GOT3 (cell line): Measurements from ENCODE around the gene HMCN2.

Source experiments
- DNase-seq: peaks from one replicate; lab custom pipeline; 2025; ENCODE audit warnings: mixed read lengths; lab: John Stamatoyannopoulos, UW

Gene HMCN2

GRCh38 chr9:130451509-130452388 is 186.2 kb downstream of the HMCN2 start:
- no peak for DNase-seq

GRCh38 chr9:130452835-130453234 is 187.3 kb downstream of the HMCN2 start:
- DNase-seq, result no peak

- DNase-seq, result no peak
Measured at GRCh38 chr9:130453487-130453886, 187.9 kb downstream of the HMCN2 start.

GRCh38 chr9:130454096-130454811 is 188.7 kb downstream of the HMCN2 start:
- no peak for DNase-seq

GRCh38 chr9:130454812-130455325 is 189.3 kb downstream of the HMCN2 start:
- DNase-seq, result no peak

- no peak for DNase-seq
Measured at GRCh38 chr9:130458027-130458803, 192.7 kb downstream of the HMCN2 start.

- no peak for DNase-seq
Measured at GRCh38 chr9:130458804-130459067, 193.2 kb downstream of the HMCN2 start.

- no peak for DNase-seq
Measured at GRCh38 chr9:130459151-130459550, 193.6 kb downstream of the HMCN2 start.

GRCh38 chr9:130459941-130460669 is 194.5 kb downstream of the HMCN2 start:
- DNase-seq, result no peak

- DNase-seq, result no peak
Measured at GRCh38 chr9:130461218-130461630, 195.7 kb downstream of the HMCN2 start.

- no peak for DNase-seq
Measured at GRCh38 chr9:130461731-130462130, 196.2 kb downstream of the HMCN2 start.

GRCh38 chr9:130462685-130463540 is 197.4 kb downstream of the HMCN2 start:
- no peak for DNase-seq

GRCh38 chr9:130463763-130464745 is 198.5 kb downstream of the HMCN2 start:
- DNase-seq, result no peak

GRCh38 chr9:130465383-130466096 is 200.0 kb downstream of the HMCN2 start:
- DNase-seq, result no peak

GRCh38 chr9:130466537-130467217 is 201.1 kb downstream of the HMCN2 start:
- no peak for DNase-seq

GRCh38 chr9:130467316-130467715 is 201.8 kb downstream of the HMCN2 start:
- no peak for DNase-seq

GRCh38 chr9:130468566-130468965 is 203.0 kb downstream of the HMCN2 start:
- no peak for DNase-seq

- DNase-seq, result no peak
Measured at GRCh38 chr9:130470269-130470668, 204.7 kb downstream of the HMCN2 start.
